HUDEP-2 (cell line): ENCODE results near the gene INSIG2.
A peak's percentile ranks its signal among the peaks of the same experiment; 100 is the strongest.
"Not testable (repeated sequence)": the region's sequence is repeated elsewhere in the genome, so short reads cannot be mapped to it uniquely, and the experiment has no call there.

Experiments used
- DNase-seq, 76 experiments: peaks; one replicate each; lab custom pipeline; 2025; ENCODE audit not compliant: unreplicated experiment in 76 of 76; lab: John Stamatoyannopoulos, UW

Gene INSIG2

GRCh38 chr2:118059919-118060478 lies 28.3 kb upstream of the INSIG2 start:
- DNase-seq, result no peak

- DNase-seq, result peak in 14 of 76 experiments; percentile 2 to 42 (median 16)
Observed at GRCh38 chr2:118061135-118061955, 26.9 kb upstream of the INSIG2 start.

- DNase-seq, result no peak
Observed at GRCh38 chr2:118062048-118062447, 26.2 kb upstream of the INSIG2 start.

GRCh38 chr2:118062669-118063068 lies 25.6 kb upstream of the INSIG2 start:
- DNase-seq, result no peak

- no peak for DNase-seq
Observed at GRCh38 chr2:118065015-118065706, 23.1 kb upstream of the INSIG2 start.

- no peak for DNase-seq
Observed at GRCh38 chr2:118065921-118066511, 22.3 kb upstream of the INSIG2 start.

- no peak for DNase-seq
Observed at GRCh38 chr2:118077636-118078247, 10.5 kb upstream of the INSIG2 start.

GRCh38 chr2:118078734-118079133 lies 9.5 kb upstream of the INSIG2 start:
- DNase-seq, result no peak

- DNase-seq, result no peak
Observed at GRCh38 chr2:118084491-118085089, 3.7 kb upstream of the INSIG2 start.

- DNase-seq, result no peak
Observed at GRCh38 chr2:118085173-118086023, 2.9 kb upstream of the INSIG2 start.

GRCh38 chr2:118086024-118086633 lies 2.1 kb upstream of the INSIG2 start:
- no peak for DNase-seq

- DNase-seq, result peak in 20 of 76 experiments; percentile 0 to 25 (median 8)
Observed at GRCh38 chr2:118089139-118089800, 999 bp downstream of the INSIG2 start.

GRCh38 chr2:118090387-118091139 lies 2.3 kb downstream of the INSIG2 start:
- DNase-seq, result no peak

GRCh38 chr2:118091140-118091478 lies 2.8 kb downstream of the INSIG2 start:
- no peak for DNase-seq

GRCh38 chr2:118091631-118092030 lies 3.4 kb downstream of the INSIG2 start:
- no peak for DNase-seq

- DNase-seq, result not testable (repeated sequence)
Observed at GRCh38 chr2:118094102-118094501, 5.8 kb downstream of the INSIG2 start.

- DNase-seq, result no peak
Observed at GRCh38 chr2:118094503-118094902, 6.2 kb downstream of the INSIG2 start.

- no peak for DNase-seq
Observed at GRCh38 chr2:118095610-118096009, 7.3 kb downstream of the INSIG2 start.
